Calu3 (cell line): ENCODE measurements around the gene ELANE. TPM values are rescaled to one million over a fixed set of nuclear protein-coding genes. Genes with fewer than 3 reads are reported as not detected.

Experiments used
- BruUV-seq: library from RNA; stranded (reverse); fragments of 400-500 nt; replicated peaks from 2 replicates; lab custom pipeline; 2021; lab: Mats Ljungman, UMichigan
- CTCF ChIA-PET: fragments of 300-600 bp; sonication (Branson Sonifier 250); formaldehyde crosslinking; loops from one replicate; lab custom pipeline; 2022; ENCODE audit warnings: antibody characterized with exemption; lab: Charles Lee
- DNase-seq: peaks from one replicate; pipeline ENCODE4 v3.0.0; 2022
- H3K27ac Mint-ChIP-seq: one replicate; pipeline ENCODE4 v1.8.0; 2022; ENCODE audit warnings: mixed read lengths; ENCODE audit not compliant: unreplicated experiment
- H3K27me3 Mint-ChIP-seq: one replicate; pipeline ENCODE4 v1.8.0; 2022; ENCODE audit warnings: mixed read lengths; ENCODE audit not compliant: unreplicated experiment
- H3K36me3 Mint-ChIP-seq: one replicate; pipeline ENCODE4 v1.8.0; 2022; ENCODE audit warnings: mild to moderate bottlenecking, moderate library complexity, mixed read lengths; ENCODE audit not compliant: insufficient read depth, unreplicated experiment
- H3K4me1 Mint-ChIP-seq: one replicate; pipeline ENCODE4 v1.8.0; 2022; ENCODE audit warnings: mild to moderate bottlenecking, low read depth, mixed read lengths; ENCODE audit not compliant: unreplicated experiment
- H3K4me3 Mint-ChIP-seq: one replicate; pipeline ENCODE4 v1.8.0; 2022; ENCODE audit warnings: mild to moderate bottlenecking, low read depth, moderate library complexity, mixed read lengths; ENCODE audit not compliant: unreplicated experiment
- H3K9me3 Mint-ChIP-seq: one replicate; pipeline ENCODE4 v1.8.0; 2022; ENCODE audit warnings: low read depth, mixed read lengths; ENCODE audit not compliant: unreplicated experiment
- intact Hi-C: fragments of 100-400 bp; cut with micrococcal nuclease; formaldehyde crosslinking; loops from one replicate; pipeline ENCODE4 v1.10.0; 2022; ENCODE audit not compliant: unreplicated experiment
- total RNA-seq: library from RNA; stranded (reverse); gene quantifications from 2 replicates; pipeline ENCODE4 v1.2.3, GENCODE V29; 2022
- TF ChIP-seq, protein P1 (sequence below): fragments of 200-600 bp; IDR thresholded peaks from one replicate; pipeline ENCODE4 v1.8.0; 2022; ENCODE audit warnings: antibody characterized with exemption; ENCODE audit not compliant: unreplicated experiment

The ELANE gene
- total RNA-seq, 1 experiment from 2014 or later, result not detected

DNA sequence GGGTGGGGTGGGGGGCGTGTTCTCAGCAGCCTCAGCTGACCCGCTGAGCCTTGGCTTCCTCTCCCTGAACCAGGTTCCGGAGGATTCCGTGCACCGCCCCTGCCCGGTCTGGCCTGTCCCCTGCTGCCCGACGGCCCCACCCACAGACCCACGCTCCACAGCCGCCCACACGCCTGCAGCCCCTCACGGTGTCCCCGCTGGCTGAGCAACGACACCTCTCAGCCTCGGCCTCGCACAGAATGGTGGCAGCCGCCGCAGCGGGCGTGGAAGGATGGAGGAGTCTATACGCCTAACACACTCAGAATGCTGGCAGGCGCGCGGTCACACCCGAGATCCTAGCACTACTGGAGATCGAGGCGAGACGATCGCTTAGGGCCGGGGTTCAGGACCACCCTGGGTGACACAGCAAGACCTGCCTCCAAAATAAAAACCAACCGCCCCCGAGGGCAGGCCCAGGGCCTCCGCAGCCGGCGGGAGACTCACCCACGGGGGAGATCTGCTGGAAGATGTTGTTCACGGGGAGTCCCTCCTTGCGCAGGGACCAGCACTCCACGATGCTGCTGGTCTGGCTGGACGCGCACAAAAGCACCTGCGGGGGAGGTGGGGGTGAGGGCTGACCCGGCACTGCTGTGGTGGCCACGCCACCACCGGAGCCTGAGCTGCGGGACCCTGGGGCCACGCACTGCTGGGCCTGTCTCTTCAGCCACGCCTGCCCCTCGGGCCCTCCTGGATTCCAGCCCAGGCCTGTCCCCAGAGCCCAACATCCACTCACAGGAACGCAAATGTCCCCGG lies 32.5 kb downstream of the ELANE start:
- no peak for DNase-seq
- no peak overlapping the region for H3K4me3 Mint-ChIP-seq
- no peaks in the 10 kb centered on the region for H3K27me3 Mint-ChIP-seq
- CTCF ChIA-PET, result no interaction called here
- BruUV-seq, result no TSS peak
- no peaks in the 10 kb centered on the region for H3K4me1 Mint-ChIP-seq
- no peak overlapping the region for H3K27ac Mint-ChIP-seq
- H3K36me3 Mint-ChIP-seq, result peaks cover 37% of the 10 kb centered on the region
- intact Hi-C loops, result no loop called here
- TF ChIP-seq, protein P1, sequence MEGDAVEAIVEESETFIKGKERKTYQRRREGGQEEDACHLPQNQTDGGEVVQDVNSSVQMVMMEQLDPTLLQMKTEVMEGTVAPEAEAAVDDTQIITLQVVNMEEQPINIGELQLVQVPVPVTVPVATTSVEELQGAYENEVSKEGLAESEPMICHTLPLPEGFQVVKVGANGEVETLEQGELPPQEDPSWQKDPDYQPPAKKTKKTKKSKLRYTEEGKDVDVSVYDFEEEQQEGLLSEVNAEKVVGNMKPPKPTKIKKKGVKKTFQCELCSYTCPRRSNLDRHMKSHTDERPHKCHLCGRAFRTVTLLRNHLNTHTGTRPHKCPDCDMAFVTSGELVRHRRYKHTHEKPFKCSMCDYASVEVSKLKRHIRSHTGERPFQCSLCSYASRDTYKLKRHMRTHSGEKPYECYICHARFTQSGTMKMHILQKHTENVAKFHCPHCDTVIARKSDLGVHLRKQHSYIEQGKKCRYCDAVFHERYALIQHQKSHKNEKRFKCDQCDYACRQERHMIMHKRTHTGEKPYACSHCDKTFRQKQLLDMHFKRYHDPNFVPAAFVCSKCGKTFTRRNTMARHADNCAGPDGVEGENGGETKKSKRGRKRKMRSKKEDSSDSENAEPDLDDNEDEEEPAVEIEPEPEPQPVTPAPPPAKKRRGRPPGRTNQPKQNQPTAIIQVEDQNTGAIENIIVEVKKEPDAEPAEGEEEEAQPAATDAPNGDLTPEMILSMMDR, result no peak
- H3K9me3 Mint-ChIP-seq, result no peaks in the 10 kb centered on the region

DNA sequence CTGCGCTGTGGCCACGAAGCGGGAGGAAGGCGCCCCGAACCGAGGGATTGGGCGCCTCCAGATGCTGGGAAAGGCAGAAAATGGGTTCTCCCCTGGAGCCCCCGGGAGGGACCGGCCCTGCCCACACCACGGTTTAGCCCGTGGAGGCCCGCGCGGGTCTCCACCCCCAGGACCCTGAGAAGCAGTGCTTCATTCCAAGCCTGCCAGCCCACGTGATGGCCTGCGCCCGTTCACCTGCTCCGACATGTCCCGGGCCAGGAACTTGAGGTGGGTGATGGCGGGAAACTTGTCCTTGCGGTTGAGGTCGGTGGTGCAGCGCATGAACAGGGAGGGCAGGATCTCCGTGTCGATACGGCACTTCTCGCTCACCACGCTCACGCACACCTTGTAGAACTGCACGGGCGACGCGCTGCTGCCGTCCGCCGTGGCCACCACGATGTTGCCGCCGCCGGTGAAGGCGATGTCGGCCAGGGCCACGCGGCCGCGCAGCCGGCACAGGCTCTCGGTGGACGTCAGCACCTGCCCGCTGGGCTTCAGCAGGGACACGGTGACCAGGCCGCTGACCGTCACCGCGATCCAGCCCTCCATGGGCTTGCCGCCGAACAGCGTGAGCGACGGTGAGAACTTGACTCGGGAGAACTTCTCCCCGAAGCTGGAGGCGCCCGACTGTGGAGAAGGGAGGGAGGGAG lies 33.6 kb downstream of the ELANE start:
- CTCF ChIA-PET, result no interaction called here
- intact Hi-C loops, result no loop called here
- Mint-ChIP-seq H3K9me3 (no peaks in the 10 kb centered on the region), H3K36me3 (peaks cover 34% of the 10 kb centered on the region), H3K4me1 (no peaks in the 10 kb centered on the region), H3K27me3 (no peaks in the 10 kb centered on the region), H3K27ac (no peak overlapping the region), H3K4me3 (no peak overlapping the region)
- no peak for DNase-seq
- BruUV-seq, result no TSS peak
- TF ChIP-seq, protein P1, result no peak

DNA sequence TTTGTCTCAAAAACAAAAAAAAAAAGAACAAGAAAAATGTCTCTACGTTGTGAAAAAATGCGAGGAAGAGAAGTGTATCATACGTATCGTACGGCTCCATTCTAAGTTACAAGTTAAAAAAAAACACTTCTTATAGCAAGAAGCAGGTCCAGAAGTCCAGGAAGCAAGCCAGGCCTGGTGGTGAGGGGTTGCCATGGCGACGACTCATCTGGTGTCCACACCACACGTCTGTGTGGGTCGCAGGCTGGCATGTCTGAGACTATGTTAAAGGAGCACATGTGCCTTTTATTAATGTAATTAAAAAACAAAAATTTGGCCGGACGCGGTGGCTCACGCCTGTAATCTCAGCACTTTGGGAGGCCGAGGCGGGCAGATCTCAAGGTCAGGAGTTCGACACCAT lies 35.0 kb downstream of the ELANE start:
- H3K4me3 Mint-ChIP-seq, result no peak overlapping the region
- no TSS peak for BruUV-seq
- DNase-seq, result no peak
- CTCF ChIA-PET, result no interaction called here
- intact Hi-C loops, result no loop called here
- no peaks in the 10 kb centered on the region for H3K9me3 Mint-ChIP-seq
- no peaks in the 10 kb centered on the region for H3K27me3 Mint-ChIP-seq
- H3K4me1 Mint-ChIP-seq, result no peaks in the 10 kb centered on the region
- H3K27ac Mint-ChIP-seq, result no peak overlapping the region
- TF ChIP-seq, protein P1, result no peak
- peaks cover 42% of the 10 kb centered on the region for H3K36me3 Mint-ChIP-seq

DNA sequence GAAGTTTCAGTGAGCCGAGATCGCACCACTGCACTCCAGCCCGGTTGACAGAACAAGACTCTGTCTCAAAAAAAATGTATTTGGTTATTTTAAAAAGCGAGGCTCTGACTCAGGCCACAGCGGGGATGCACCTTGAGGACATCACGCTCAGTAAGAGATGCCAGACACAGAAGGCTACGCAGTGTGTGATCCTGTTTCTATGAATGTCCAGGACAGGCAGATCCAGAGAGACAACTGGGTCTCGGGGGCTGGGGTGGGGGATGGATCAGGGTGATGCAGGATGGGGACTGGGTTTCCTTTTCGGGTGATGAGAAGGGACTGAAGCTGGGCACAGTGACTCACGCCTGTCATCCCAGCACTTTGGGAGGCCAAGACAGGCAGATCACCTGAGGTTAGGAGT lies 35.5 kb downstream of the ELANE start:
- no peak for DNase-seq
- Mint-ChIP-seq H3K4me1 (no peaks in the 10 kb centered on the region), H3K4me3 (no peak overlapping the region), H3K27me3 (no peaks in the 10 kb centered on the region), H3K27ac (no peak overlapping the region), H3K36me3 (peaks cover 47% of the 10 kb centered on the region), H3K9me3 (no peaks in the 10 kb centered on the region)
- BruUV-seq, result no TSS peak
- intact Hi-C loops, result no loop called here
- CTCF ChIA-PET, result no interaction called here
- TF ChIP-seq, protein P1, result no peak
